Lower leg skin (tissue), 3 donors: ENCODE measurements around the gene THSD4.

Experiments used
- POLR2A ChIP-seq, 2 donors: fragments of 450-650 bp; IDR thresholded peaks; one replicate each; pipeline ENCODE4 v1.6.1; 2016 to 2017; ENCODE audit warnings: antibody characterized with exemption in 2 of 2, mild to moderate bottlenecking in 1 of 2, moderate library complexity in 1 of 2
- TF ChIP-seq, protein P1 (sequence below), 3 donors: fragments of 450-650 bp; IDR thresholded peaks; one replicate each; pipeline ENCODE4 v1.5.1; 2016; ENCODE audit warnings: antibody characterized with exemption in 3 of 3, mild to moderate bottlenecking in 3 of 3, moderate library complexity in 2 of 3

DNA sequence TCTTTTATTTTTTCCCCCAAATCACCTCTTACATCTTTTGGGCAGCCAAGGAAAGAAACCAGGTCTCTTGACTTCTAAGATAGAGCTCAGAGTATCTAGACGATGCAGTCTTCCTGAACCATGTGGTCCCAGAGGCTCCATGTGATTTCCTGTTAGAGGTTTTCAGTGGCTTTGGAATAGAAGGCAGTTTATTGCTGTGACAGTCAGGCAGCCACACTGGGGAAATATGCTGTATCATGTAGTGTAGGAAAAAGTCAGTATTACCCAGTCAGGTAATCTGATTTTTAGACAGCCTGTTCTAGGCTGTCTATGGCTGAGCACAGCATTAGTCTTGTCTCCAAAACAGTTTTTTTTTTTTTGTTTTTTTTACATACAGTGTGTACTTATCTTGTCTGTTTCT is 294.3 kb downstream of the THSD4 start:
- TF ChIP-seq, protein P1, sequence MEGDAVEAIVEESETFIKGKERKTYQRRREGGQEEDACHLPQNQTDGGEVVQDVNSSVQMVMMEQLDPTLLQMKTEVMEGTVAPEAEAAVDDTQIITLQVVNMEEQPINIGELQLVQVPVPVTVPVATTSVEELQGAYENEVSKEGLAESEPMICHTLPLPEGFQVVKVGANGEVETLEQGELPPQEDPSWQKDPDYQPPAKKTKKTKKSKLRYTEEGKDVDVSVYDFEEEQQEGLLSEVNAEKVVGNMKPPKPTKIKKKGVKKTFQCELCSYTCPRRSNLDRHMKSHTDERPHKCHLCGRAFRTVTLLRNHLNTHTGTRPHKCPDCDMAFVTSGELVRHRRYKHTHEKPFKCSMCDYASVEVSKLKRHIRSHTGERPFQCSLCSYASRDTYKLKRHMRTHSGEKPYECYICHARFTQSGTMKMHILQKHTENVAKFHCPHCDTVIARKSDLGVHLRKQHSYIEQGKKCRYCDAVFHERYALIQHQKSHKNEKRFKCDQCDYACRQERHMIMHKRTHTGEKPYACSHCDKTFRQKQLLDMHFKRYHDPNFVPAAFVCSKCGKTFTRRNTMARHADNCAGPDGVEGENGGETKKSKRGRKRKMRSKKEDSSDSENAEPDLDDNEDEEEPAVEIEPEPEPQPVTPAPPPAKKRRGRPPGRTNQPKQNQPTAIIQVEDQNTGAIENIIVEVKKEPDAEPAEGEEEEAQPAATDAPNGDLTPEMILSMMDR (IDR thresholded peaks at IDR 0.05): no peak
- no peak for TF ChIP-seq POLR2A (IDR thresholded peaks at IDR 0.05)
